Measurements from ENCODE around the gene VSIG1. TPM values are rescaled to one million over a fixed set of nuclear protein-coding genes. Genes with fewer than 3 reads are reported as not detected.

The VSIG1 gene
- total and polyA plus RNA-seq, 2 experiments from 2014 or later = 1.2 to 1.7 TPM

DNA sequence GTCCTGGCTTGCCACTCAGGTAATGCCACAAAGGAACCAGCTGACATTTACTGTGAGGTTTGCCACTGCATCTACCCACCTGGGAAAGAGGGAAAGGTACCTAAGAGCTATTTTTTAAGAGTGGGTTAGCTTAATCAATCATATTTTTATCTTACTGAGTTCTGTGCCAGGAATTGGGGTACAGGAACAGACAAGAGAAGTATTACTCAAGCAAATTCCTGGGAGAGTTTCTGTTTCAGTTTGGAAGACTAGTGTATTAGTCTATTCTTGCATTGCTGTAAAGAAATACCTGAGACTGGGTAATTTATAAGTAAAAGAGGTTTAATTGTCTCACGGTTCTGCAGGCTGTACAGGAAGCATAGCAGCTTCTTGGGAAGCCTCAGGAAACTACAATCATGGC is 23.3 kb downstream of the VSIG1 start:
- Histone ChIP-seq H3K4me2 (no peak overlapping the region), H2AFZ (no peak overlapping the region), H3K79me2 (replicated peaks; ENCODE audit: insufficient read depth) (no peaks in the 10 kb centered on the region), H3K4me3 (no peak overlapping the region), H3K27ac (ENCODE audit: low read depth) (no peak overlapping the region), H4K20me1 (replicated peaks; ENCODE audit: insufficient read depth) (no peaks in the 10 kb centered on the region), H3K9me2 (ENCODE audit: insufficient read depth) (no peaks in the 10 kb centered on the region), H3K4me1 (ENCODE audit: insufficient read depth) (no peaks in the 10 kb centered on the region), H3F3A (replicated peaks; ENCODE audit: low read depth) (no peaks in the 10 kb centered on the region), H3K36me3 (ENCODE audit: insufficient read depth) (no peaks in the 10 kb centered on the region), H3K27me3 (ENCODE audit: insufficient read depth) (no peaks in the 10 kb centered on the region)
- DNase-seq (ENCODE audit: low spot score) (no peak), ATAC-seq (no peak)
- TF ChIP-seq, protein P1, sequence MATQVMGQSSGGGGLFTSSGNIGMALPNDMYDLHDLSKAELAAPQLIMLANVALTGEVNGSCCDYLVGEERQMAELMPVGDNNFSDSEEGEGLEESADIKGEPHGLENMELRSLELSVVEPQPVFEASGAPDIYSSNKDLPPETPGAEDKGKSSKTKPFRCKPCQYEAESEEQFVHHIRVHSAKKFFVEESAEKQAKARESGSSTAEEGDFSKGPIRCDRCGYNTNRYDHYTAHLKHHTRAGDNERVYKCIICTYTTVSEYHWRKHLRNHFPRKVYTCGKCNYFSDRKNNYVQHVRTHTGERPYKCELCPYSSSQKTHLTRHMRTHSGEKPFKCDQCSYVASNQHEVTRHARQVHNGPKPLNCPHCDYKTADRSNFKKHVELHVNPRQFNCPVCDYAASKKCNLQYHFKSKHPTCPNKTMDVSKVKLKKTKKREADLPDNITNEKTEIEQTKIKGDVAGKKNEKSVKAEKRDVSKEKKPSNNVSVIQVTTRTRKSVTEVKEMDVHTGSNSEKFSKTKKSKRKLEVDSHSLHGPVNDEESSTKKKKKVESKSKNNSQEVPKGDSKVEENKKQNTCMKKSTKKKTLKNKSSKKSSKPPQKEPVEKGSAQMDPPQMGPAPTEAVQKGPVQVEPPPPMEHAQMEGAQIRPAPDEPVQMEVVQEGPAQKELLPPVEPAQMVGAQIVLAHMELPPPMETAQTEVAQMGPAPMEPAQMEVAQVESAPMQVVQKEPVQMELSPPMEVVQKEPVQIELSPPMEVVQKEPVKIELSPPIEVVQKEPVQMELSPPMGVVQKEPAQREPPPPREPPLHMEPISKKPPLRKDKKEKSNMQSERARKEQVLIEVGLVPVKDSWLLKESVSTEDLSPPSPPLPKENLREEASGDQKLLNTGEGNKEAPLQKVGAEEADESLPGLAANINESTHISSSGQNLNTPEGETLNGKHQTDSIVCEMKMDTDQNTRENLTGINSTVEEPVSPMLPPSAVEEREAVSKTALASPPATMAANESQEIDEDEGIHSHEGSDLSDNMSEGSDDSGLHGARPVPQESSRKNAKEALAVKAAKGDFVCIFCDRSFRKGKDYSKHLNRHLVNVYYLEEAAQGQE (IDR thresholded peaks at IDR 0.05; ENCODE audit: unreplicated experiment) = no peak
- TF ChIP-seq STAT1 (IDR thresholded peaks at IDR 0.05; ENCODE audit: unreplicated experiment) = no peak
- TF ChIP-seq, protein P2, sequence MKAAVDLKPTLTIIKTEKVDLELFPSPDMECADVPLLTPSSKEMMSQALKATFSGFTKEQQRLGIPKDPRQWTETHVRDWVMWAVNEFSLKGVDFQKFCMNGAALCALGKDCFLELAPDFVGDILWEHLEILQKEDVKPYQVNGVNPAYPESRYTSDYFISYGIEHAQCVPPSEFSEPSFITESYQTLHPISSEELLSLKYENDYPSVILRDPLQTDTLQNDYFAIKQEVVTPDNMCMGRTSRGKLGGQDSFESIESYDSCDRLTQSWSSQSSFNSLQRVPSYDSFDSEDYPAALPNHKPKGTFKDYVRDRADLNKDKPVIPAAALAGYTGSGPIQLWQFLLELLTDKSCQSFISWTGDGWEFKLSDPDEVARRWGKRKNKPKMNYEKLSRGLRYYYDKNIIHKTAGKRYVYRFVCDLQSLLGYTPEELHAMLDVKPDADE (IDR thresholded peaks at IDR 0.05) = no peak
- no peak for TF ChIP-seq NANOG (IDR thresholded peaks at IDR 0.05; ENCODE audit: borderline replicate concordance)
- no peak for TF ChIP-seq ZNF114 (CRISPR knock-in tag; IDR thresholded peaks at IDR 0.05)
- H3K4me3 Mint-ChIP-seq = no peak overlapping the region
- no peak overlapping the region for H3K27ac Mint-ChIP-seq
- no peaks in the 10 kb centered on the region for H3K36me3 Mint-ChIP-seq (ENCODE audit: low read depth)
- H3K4me1 Mint-ChIP-seq = peaks cover 12% of the 10 kb centered on the region; the same call in 2 of the 3 replicates
- H3K9me3 Mint-ChIP-seq = no peaks in the 10 kb centered on the region
- no peaks in the 10 kb centered on the region for H3K27me3 Mint-ChIP-seq (ENCODE audit: insufficient read depth, low read depth, poor library complexity)

DNA sequence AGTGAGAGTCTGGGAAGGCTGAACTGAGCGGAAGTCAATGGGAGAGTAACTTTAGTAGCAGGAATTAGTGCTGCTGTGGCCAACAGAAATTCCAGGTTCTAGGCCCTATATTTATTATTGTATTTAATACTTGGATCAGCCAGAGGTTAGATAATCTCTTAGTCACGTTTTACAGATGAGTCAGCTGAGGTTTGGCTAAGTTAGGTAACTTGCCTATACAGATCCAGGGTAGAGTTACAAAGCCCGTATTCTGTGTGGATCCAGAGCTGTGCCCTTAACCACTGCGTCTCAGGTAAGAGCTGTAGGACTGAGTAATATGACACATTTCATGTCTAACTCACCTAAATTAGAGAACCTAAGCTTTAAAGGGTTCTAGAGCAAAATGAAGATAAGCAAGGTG is 26.0 kb downstream of the VSIG1 start:
- no peak overlapping the region for H3K4me3 Mint-ChIP-seq
- H3K36me3 Mint-ChIP-seq (ENCODE audit: low read depth) = no peaks in the 10 kb centered on the region
- Histone ChIP-seq H3F3A (replicated peaks; ENCODE audit: low read depth) (no peaks in the 10 kb centered on the region), H4K20me1 (replicated peaks; ENCODE audit: insufficient read depth) (no peaks in the 10 kb centered on the region), H3K27me3 (ENCODE audit: insufficient read depth) (no peaks in the 10 kb centered on the region), H2AFZ (no peak overlapping the region), H3K4me2 (no peak overlapping the region), H3K9me2 (ENCODE audit: insufficient read depth) (no peaks in the 10 kb centered on the region), H3K79me2 (replicated peaks; ENCODE audit: insufficient read depth) (no peaks in the 10 kb centered on the region), H3K36me3 (ENCODE audit: insufficient read depth) (no peaks in the 10 kb centered on the region), H3K4me3 (no peak overlapping the region), H3K27ac (ENCODE audit: low read depth) (no peak overlapping the region), H3K4me1 (ENCODE audit: insufficient read depth) (no peaks in the 10 kb centered on the region)
- peaks cover 12% of the 10 kb centered on the region; the same call in 2 of the 3 replicates for H3K4me1 Mint-ChIP-seq
- no peak for ATAC-seq
- no peaks in the 10 kb centered on the region for H3K9me3 Mint-ChIP-seq
- DNase-seq (ENCODE audit: low spot score) = no peak
- H3K27me3 Mint-ChIP-seq (ENCODE audit: insufficient read depth, low read depth, poor library complexity) = no peaks in the 10 kb centered on the region
- no peak overlapping the region for H3K27ac Mint-ChIP-seq
- no peak for TF ChIP-seq STAT1 (IDR thresholded peaks at IDR 0.05; ENCODE audit: unreplicated experiment)
- TF ChIP-seq ZNF331 (CRISPR knock-in tag; IDR thresholded peaks at IDR 0.05; ENCODE audit: low read depth) = no peak
- TF ChIP-seq NANOG (IDR thresholded peaks at IDR 0.05; ENCODE audit: borderline replicate concordance) = no peak
- TF ChIP-seq, protein P3, sequence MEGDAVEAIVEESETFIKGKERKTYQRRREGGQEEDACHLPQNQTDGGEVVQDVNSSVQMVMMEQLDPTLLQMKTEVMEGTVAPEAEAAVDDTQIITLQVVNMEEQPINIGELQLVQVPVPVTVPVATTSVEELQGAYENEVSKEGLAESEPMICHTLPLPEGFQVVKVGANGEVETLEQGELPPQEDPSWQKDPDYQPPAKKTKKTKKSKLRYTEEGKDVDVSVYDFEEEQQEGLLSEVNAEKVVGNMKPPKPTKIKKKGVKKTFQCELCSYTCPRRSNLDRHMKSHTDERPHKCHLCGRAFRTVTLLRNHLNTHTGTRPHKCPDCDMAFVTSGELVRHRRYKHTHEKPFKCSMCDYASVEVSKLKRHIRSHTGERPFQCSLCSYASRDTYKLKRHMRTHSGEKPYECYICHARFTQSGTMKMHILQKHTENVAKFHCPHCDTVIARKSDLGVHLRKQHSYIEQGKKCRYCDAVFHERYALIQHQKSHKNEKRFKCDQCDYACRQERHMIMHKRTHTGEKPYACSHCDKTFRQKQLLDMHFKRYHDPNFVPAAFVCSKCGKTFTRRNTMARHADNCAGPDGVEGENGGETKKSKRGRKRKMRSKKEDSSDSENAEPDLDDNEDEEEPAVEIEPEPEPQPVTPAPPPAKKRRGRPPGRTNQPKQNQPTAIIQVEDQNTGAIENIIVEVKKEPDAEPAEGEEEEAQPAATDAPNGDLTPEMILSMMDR (conservative IDR thresholded peaks at IDR 0.05; ENCODE audit: low read depth in 2 of 2) = no peak
- TF ChIP-seq, protein P2 (IDR thresholded peaks at IDR 0.05) = no peak
- no peak for TF ChIP-seq CREB1 (CRISPR knock-in tag; IDR thresholded peaks at IDR 0.05; ENCODE audit: low read depth)
- TF ChIP-seq, protein P1 (IDR thresholded peaks at IDR 0.05; ENCODE audit: unreplicated experiment) = no peak
- TF ChIP-seq ZNF114 (CRISPR knock-in tag; IDR thresholded peaks at IDR 0.05) = no peak
- TF ChIP-seq JUNB (IDR thresholded peaks at IDR 0.05; ENCODE audit: unreplicated experiment) = no peak
- no peak for TF ChIP-seq EZH2phosphoT487 (IDR thresholded peaks at IDR 0.05; ENCODE audit: unreplicated experiment)
